Left kidney (tissue), 2 donors: Measurements from ENCODE around the gene ERVK3-1. TPM values are rescaled to one million over a fixed set of nuclear protein-coding genes. Genes with fewer than 3 reads are reported as not detected.
"Not testable (repeated sequence)": the region's sequence is repeated elsewhere in the genome, so short reads cannot be mapped to it uniquely, and the experiment has no call there.

Experiments used
- DNase-seq: peaks from one replicate; pipeline ENCODE4 v3.0.0-alpha.2; 2013
- polyA plus RNA-seq: library from polyadenylated mRNA; unstranded; fragments of 120-200 nt; gene quantifications from one replicate; pipeline ENCODE4 v1.2.1, GENCODE V29; 2013; ENCODE audit not compliant: insufficient read length

The ERVK3-1 gene
- polyA plus RNA-seq, 1 donor = 58.1 TPM

DNA sequence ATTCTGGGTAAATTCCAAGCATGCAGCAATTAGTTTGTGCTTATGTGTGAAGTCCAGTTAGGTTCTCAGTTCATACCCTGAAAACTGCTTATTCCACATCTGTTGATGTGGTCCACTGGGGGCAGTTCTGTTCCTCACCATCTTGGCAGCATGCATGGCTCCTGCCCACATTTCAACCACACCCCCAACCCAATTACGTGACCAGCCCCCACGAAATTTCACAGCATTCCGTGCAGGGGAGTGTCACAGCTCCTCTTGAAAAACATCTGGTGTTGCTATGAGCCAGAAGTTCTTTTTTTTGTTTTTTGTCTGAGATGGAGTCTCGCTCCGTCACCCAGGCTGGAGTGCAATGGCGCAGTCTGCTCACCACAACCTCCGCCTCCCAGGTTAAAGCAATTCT, 9.1 kb upstream of the ERVK3-1 start:
- no peak for DNase-seq

DNA sequence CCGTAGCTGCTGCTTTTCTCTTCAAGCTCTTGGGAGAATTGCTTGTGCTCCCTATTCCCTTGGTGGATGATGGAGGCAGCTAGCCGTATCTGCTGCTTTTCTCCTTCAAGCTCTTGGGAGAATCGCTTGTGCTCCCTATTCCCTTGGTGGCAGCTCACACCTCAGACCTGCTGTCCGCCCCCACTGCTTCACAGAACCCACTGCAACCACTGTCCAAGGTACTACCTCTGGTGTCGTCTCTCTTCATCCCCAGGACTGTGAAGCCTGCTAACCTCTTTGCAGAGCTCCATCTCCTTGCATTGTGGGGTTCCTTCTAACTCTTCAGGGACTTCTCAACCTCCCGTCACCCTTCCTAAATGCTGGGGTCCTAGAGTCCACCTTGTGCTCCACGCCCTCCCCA, 4.6 kb upstream of the ERVK3-1 start:
- DNase-seq = no peak

DNA sequence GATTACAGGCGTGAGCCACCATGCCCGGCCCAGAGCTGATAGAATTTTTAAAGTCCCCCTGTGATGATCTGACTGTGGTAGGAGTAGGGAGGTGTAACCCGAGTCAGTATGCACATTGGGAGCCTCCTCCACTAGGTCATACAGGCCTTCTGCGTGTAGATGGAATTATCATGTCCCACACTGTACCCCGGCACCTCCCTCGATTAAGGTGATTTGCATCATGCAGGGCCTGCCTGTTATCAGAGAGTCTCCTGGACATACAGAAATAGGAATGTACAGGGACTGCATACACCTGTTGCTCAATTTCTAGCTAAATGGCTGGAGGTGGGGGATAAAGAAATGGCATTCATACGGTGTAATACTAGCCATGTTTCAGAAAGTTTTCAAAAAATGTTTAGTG, 922 bp upstream of the ERVK3-1 start:
- DNase-seq = no peak

DNA sequence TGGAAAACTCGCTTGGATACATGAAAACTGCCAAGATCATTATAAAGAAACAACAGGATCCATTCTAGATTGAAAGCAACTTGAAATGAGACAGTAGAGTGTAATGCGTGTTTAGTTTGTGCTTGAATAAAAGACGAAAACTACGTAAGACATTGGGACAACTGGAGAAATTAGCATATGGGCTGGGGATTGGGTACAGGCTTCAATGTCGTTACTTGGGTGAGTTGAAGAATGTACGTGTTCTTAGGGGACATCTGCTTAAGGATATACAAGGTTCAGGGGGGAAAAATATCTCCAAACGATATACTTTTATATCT, 471 bp upstream of the ERVK3-1 start:
- DNase-seq = no peak

DNA sequence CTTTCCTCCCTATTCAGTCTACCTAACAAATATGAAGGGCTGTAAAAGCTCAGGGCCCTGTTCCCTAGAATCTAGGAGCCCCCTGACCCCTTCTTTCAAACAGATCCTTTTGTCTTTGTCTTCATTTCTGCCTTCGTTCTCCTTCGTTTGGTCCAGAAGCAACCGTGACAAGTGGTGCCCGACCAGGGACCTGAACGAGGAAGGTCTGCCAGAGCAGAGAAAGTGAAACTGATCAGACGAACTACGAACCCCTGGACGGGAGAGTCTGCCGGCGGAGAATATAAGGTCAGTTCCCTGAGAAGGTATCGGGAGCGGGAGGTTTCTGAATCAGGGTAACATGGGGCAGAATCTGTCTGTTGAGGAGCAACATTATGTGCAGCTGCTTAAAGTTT, 751 bp downstream of the ERVK3-1 start:
- DNase-seq = no peak

DNA sequence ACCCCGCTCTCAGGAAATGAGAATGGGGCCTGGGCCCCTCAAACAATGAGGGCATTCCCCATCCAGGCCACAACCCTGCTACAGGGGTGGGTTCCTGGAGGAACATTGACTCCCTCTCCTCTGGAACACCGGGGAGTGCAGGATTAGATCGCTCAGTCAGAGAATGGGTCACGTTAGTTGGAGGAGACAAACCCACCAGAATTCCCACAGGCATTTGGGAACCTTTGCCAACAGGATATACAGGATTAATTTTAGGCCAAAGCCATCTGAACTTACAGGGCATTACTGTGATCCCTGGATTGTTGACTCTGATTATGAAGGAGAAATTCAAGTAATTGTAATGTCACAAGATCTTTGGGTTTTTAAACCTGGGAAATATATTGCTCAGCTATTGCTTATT, 2.6 kb downstream of the ERVK3-1 start:
- DNase-seq = no peak

DNA sequence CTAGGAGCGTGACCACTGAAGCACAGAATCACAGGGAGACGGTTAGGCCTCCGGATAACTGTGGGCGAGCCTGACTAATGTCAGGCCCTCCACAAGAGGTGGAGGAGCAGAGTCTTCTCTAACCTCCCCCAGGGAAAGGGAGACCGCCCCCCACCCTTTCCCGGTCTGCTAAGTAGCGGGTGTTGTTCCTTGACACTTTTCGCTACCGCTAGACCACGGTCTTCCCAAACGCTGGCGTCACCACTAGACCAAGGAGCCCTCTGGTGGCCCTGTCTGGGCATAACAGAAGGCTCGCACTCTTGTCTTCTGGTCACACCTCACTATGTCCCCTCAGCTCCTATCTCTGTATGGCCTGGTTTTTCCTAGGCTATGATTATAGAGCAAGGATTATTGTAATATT, 5.5 kb downstream of the ERVK3-1 start:
- not testable (repeated sequence) for DNase-seq

DNA sequence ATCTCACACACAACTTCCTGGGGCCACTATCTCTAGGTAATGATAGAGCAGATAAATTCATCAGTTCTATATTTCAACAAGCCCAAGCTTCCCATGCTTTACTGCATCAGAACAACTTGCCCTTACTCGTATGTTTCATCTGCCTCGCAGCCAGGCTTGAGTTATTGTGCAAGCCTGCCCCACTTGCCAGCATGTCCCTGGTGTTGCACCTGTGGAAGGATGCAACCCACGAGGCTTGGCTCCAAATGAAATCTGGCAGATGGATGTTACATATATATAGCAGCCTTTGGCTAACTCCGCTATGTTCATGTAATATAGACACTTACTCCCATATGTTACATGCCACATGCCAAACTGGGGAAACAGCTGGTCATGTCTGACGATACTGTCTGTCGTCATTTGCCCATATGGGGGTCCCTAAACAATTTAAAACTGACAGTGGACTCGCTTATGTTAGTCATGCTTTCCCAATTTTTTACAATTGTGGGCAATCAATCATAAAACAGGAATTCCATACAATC, 6.2 kb downstream of the ERVK3-1 start:
- no peak for DNase-seq

DNA sequence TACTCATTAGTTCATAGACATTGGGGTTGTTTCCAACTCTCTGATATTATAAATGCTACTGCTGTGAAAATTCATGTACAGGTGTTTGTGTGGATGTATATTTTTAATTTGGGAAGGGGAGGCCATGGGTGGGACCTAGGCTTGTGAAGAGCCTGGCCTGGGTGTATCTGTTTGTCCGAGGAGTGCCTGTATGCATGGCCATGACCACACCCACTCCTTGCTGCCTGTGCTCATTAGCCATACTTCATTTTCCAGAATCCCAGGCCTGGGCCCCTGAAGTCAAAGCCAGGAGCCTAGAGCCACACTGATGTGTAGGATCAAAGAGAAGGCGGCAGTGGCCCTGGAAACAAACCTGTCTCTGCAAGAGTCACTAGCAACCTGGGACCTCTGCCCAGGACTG, 10.4 kb downstream of the ERVK3-1 start:
- DNase-seq = no peak

DNA sequence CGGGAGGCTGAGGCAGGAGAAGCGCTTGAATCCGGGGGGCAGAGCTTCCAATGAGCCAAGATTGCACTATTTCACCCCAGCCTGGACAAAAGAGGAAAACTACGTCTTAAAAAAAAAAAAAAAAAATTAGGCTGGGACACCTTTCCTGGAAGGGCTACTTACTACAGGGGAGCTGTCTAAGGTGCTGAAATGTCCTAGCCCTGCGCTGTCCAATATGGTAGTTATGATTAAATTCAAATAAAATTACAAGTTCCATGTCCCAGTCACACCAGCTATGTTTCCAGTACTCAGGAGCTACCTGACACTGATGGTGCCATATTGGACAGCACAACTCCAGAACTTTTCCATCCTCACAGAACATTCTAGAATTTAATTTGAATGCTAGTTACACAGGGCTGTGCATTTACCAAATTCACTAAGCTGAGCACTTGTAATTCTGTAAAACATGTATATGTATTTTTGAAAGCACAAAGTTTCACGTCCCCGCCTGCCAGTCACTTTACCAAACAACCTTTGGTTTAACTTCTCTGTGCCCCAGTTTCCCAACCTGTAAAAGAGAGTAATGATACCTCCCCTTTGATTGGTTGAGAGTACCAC, 12.4 kb downstream of the ERVK3-1 start:
- DNase-seq = peak; percentile 44

DNA sequence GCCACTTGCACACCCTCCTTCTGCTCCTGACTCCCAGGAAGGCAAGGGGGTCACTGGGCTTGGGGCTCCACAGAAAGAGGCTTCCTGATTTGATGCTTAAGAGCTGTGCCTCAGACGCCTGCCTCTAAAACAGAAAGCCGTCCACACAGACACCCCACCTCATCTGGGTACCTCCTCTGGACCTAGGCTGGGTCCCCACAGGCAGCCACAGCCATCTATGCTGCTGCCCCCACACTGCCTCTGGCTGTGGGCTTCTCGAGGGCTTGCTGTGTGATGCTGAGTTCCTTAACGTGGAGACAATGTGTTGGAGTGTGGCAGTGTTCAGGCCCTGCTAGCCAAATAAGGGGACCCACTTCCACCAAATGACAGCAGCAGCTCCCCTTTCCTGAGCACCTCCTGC, 13.1 kb downstream of the ERVK3-1 start:
- no peak for DNase-seq

DNA sequence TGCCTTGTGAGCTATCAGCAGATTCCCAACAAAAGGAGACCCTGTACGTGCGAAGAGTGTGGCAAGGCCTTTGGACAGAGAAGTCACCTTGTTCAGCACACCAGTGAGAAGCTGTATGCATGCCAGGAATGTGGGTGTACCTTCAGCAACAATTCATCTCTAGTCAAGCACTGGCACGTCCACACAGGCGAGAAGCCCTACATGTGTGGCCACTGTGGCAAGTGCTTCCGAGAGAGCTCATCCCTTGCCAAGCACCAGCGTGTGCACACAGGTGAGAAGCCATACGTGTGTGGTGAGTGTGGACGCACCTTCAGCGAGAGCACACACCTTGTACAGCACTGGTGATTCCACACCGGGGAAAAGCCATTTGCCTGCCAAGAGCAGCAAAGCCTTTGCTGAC, 14.1 kb downstream of the ERVK3-1 start:
- DNase-seq = no peak

DNA sequence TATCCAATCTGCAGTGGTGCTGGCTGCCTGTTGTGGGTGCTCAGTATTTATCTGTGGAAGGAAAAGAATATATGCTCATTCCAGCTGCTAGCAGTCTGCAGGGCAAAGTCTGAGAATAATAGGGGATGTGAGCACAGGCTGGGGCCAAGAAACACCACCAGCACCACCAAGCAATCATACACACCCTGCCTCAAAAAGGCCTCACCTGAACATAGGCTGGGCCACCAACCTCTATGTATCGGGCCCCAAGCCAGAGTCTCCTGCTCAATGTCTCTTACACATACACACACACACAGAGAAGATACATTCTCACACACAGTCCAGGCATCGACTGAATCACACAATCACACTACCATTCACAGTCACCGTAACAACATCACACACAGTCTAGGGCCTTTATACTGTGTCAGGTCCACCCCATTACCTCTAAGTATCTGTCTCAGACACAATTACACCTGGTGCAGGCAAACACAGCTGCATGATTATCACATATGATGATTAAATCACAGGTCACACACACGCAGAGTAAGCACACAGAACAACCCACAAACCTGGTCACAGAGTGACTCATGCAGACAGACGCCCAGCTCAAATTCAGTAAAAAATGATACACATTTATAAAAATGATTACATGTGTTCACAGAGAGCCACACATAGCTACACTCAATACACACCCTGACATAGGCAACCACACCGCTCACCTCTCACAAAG, 20.3 kb downstream of the ERVK3-1 start:
- no peak for DNase-seq

DNA sequence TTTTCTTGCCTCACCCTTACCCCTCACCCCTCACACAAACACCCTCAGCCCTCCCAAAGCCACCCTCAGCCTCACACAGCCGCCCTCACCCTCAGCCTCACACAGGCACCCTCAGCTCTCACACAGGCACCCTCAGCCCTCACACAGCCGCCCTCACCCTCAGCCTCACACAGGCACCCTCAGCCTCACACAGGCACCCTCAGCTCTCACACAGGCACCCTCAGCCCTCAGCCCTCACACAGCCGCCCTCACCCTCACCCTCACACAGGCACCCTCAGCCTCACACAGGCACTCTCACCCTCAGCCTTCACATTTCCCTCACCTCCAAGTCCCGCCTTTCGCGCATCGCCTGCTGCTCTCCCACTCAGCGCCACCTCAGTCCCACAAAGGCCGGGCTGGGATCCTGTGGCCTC, 21.3 kb downstream of the ERVK3-1 start:
- DNase-seq = no peak

DNA sequence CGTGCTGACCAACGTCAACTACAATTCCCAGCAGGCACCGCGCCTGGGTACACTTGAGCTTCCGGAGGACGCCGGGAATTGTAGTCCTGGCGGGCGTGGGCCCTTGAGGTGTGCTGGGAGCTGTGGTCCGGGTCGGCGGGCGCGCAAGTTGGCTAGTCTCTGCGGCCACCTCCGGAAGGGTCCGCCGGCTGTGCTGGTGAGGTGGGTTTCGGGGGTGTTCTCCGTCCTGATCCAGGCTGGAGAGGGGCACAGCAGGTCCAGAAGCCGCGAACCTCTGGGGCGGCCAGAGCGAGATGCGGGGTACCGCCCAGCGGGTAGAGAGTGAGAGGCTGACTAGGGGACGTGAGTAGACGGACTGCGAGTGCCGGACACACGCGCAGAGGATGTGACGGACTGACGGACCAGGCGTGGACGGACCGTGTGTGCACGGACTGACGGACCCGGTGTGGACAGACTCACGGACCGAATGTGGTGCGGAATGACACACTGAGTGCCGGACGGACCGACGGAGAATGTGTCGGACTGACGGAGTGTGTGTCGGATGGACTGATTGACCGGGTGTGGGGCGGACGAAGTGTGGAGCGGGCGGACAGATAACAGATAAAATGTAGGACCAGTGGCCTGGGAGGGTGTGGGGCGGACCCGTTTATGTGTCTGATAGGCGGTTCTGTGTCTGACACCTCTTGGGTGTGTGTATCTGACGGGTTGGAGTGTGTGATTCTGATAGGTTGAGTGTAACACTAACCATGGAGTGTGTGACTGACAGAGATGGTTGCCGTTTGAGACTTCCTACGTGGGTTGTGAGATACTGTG, 21.9 kb downstream of the ERVK3-1 start, which contains the start of gene ZSCAN22:
Gene ZSCAN22 (plus strand): TSS at position 81 of the 813 bp plus-strand sequence. CDS start 7,809 bp downstream, outside the sequence.
- peak; percentile 96 for DNase-seq

DNA sequence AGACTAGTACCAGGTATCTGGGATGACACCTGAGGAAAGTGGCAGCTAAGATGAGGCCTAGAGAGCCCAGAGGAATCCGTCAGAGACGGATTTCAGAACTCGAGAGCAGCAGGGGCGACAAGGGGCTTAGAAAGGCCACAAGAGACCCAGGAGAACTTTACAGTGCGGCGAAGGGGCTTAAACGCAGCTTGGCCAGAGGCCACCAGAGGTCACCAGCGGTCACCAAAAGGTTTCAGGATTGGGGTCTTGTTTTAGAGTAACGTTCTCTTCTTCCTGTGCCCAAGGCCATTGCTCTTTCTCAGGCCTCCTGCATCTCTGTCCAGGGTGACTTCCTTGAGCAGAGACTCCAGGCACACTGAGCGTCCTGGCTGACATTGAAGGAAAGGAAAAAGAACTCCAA, 23.8 kb downstream of the ERVK3-1 start:
- DNase-seq = no peak

DNA sequence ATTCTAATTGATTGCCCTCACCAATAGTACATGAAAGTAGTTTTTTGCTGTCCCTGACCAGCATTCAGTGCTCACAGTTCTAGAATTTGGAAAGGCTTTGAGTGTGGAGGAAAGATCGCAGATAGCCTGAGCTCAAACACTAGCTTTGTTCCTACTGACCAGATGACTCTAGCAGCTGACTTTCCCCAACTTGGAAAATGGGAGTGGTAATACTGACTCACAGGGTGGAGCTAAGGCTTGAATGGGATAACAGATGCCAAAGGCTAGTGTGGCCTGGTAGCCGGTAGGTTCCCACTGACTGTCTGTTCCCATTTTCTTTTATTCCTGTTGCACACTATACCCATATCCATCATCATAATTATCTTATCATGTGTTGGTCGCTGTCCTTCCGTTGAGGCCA, 25.3 kb downstream of the ERVK3-1 start:
- DNase-seq = no peak

DNA sequence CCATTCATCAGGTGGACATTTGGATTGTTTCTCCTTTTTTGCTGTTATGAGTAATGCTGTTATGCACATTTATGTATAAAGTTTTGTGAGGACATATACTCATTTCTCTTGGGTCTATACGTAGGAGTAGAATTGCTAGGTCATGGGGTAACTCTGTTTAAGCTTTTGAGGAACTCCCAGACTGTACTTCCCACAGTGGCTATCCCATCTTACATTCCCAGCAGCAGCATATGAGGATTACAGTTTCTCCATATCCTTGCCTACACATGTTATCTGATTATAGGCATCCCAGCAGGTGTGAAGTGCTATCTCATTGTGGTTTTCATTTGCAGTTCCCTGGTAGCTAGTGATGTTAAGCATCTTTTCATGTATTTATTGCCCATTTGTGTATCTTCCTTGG, 27.5 kb downstream of the ERVK3-1 start:
- no peak for DNase-seq

DNA sequence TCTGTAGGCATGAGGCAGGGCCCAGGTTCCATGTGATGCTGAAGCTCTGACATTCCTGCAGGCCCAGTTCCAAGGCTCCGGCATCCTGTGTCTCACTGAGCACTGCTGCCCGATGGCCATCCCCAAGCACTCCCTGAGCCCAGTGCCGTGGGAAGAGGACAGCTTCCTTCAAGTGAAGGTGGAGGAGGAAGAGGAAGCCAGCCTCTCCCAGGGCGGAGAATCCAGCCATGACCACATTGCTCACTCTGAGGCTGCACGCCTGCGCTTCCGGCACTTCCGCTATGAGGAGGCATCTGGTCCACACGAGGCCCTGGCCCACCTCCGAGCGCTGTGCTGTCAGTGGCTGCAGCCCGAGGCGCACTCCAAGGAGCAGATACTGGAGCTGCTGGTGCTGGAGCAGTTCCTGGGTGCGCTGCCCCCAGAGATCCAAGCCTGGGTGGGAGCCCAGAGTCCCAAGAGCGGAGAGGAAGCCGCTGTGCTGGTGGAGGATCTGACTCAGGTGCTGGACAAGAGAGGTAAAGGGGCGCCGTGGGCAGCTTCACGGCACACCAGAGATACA, 29.6 kb downstream of the ERVK3-1 start:
- DNase-seq = no peak

DNA sequence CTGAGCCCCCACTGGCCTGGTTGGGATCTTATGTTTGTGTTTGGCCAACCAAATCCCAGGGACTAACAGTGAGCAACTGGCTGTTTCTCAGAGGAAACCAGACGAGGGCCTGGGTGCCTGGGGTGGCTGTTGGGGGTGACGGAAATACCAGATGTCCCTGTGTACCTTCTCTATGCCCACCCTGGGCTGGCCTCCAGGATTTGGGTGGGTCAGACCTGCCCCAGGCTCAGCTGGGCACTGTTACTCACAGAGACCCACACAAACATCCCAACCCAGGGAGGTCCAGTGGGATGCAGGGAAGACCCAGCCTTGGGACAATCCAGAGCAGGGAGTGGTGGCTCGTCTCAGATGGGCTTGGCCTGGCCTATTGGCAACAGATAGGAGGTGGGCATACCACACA, 30.5 kb downstream of the ERVK3-1 start:
- DNase-seq = no peak

DNA sequence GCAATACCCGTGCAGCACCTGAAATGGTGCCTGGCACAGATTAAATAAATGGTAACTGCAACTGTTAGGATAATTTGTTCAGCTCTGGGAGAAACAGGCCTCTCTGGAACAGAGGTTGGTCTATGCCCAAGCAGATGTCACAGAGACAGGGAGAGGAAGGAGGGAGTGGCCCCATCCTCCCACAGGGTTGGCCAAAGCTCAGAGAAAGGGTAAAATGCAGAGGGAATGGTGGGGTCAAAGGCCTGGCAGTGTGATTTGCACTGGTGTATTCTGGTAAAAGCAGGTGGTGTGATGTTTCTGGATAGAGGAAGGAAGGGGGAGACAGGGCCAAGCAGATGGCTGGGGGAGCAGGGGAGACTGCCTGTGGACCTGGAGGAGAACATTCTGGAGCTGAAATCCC, 31.0 kb downstream of the ERVK3-1 start:
- no peak for DNase-seq

DNA sequence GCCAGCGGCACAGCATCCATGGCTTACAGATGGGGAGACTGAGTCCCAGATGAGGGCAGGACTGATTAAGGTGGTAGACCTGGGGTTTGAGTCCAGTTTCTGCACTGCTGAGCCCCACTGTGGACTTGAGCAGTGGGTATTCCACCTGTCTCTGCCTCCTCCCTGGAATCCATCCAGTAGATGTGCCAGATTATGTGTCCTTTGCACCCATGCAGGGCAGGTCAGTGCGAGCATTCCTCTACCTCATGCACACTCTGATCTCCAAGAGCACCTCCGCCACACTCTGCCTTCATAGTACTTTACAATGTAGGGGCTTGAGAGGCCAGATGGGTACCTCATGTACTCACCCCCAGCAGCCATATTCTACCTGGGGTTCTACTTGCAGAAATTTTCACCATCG, 31.6 kb downstream of the ERVK3-1 start:
- DNase-seq = no peak

DNA sequence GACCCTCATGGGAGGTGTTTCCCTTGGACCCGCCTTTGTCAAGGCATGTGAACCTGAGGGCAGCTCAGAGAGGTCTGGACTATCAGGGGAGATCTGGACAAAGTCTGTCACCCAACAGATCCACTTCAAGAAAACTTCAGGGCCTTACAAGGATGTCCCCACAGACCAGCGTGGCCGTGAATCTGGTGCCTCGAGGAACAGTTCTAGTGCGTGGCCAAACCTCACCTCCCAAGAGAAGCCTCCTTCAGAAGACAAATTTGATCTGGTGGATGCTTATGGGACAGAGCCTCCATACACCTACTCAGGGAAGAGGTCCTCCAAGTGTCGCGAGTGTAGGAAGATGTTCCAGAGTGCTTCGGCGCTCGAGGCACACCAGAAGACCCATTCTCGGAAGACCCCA, 33.2 kb downstream of the ERVK3-1 start:
- DNase-seq = no peak
